HL-60 (cell line): Measurements from ENCODE around the gene DUOX2.

Experiments
- POLR2AphosphoS5 ChIP-seq: IDR thresholded peaks from 2 replicates; pipeline ENCODE4 v1.6.1; 2012; ENCODE audit warnings: low read depth
- SPI1 ChIP-seq: IDR thresholded peaks from 2 replicates; pipeline ENCODE4 v1.6.1; 2012; ENCODE audit warnings: low read depth, mild to moderate bottlenecking, borderline replicate concordance
- TF ChIP-seq, protein P1 (sequence below): IDR thresholded peaks from one replicate; pipeline ENCODE4 v1.5.1; 2011; ENCODE audit warnings: low read length, control low read depth, inconsistent platforms; ENCODE audit not compliant: insufficient read depth
- TF ChIP-seq, protein P2 (sequence below): IDR thresholded peaks from 2 replicates; pipeline ENCODE4 v1.6.1; 2012; ENCODE audit warnings: low read depth; ENCODE audit not compliant: insufficient replicate concordance

DNA sequence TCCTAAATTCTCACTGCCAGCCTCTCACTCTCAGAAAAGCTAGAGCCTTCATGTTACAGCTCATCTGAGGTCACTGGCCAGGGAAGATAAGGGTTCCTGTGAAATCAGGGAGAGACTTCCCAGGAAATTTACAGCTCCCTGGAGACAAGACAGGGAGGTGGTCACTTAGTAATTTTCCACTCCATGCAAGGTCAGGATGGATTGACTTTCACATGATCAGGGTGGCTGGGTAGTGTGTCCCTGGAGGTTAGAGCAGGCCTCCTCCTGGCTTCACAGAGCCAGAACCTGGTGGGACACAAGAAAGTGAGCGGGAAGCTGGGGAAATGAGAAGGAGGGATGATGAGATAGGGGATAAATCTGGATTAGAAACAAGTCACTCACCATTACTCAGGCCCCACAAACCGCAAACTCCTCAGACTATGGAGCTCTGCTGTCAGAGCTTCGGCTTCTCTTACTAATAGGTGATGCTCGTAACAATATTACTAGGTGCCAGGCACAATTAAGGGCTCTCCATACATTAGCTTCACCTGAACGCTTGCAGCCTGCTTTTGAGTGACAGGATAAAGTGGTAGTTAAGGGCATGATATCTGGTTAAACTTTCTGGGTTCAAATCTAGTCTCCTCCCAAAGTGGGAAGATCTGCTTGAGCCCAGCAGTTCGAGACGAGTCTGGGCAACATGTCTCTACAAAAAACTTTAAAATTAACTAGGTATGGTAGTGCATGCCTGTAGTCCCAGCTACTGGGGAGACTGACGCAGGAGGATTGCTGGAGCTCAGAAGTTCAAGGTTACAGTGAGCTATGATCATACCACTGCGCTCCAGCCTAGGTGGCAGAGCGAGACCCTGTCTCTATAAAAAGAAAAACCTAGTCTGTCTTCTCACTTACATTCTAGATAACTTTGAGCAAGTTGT, 24.9 kb downstream of the DUOX2 start:
- TF ChIP-seq, protein P1, sequence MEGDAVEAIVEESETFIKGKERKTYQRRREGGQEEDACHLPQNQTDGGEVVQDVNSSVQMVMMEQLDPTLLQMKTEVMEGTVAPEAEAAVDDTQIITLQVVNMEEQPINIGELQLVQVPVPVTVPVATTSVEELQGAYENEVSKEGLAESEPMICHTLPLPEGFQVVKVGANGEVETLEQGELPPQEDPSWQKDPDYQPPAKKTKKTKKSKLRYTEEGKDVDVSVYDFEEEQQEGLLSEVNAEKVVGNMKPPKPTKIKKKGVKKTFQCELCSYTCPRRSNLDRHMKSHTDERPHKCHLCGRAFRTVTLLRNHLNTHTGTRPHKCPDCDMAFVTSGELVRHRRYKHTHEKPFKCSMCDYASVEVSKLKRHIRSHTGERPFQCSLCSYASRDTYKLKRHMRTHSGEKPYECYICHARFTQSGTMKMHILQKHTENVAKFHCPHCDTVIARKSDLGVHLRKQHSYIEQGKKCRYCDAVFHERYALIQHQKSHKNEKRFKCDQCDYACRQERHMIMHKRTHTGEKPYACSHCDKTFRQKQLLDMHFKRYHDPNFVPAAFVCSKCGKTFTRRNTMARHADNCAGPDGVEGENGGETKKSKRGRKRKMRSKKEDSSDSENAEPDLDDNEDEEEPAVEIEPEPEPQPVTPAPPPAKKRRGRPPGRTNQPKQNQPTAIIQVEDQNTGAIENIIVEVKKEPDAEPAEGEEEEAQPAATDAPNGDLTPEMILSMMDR, result no peak
- no peak for TF ChIP-seq POLR2AphosphoS5
- TF ChIP-seq, protein P2, sequence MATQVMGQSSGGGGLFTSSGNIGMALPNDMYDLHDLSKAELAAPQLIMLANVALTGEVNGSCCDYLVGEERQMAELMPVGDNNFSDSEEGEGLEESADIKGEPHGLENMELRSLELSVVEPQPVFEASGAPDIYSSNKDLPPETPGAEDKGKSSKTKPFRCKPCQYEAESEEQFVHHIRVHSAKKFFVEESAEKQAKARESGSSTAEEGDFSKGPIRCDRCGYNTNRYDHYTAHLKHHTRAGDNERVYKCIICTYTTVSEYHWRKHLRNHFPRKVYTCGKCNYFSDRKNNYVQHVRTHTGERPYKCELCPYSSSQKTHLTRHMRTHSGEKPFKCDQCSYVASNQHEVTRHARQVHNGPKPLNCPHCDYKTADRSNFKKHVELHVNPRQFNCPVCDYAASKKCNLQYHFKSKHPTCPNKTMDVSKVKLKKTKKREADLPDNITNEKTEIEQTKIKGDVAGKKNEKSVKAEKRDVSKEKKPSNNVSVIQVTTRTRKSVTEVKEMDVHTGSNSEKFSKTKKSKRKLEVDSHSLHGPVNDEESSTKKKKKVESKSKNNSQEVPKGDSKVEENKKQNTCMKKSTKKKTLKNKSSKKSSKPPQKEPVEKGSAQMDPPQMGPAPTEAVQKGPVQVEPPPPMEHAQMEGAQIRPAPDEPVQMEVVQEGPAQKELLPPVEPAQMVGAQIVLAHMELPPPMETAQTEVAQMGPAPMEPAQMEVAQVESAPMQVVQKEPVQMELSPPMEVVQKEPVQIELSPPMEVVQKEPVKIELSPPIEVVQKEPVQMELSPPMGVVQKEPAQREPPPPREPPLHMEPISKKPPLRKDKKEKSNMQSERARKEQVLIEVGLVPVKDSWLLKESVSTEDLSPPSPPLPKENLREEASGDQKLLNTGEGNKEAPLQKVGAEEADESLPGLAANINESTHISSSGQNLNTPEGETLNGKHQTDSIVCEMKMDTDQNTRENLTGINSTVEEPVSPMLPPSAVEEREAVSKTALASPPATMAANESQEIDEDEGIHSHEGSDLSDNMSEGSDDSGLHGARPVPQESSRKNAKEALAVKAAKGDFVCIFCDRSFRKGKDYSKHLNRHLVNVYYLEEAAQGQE, result no peak
- no peak for TF ChIP-seq SPI1
